MV-4-11 (cell line): ENCODE results near the gene SLN.
A peak's percentile ranks its signal among the peaks of the same experiment; 100 is the strongest.

ENCODE experiments used
- DNase-seq: peaks from one replicate; lab custom pipeline; 2025; lab: John Stamatoyannopoulos, UW

Gene SLN

DNA sequence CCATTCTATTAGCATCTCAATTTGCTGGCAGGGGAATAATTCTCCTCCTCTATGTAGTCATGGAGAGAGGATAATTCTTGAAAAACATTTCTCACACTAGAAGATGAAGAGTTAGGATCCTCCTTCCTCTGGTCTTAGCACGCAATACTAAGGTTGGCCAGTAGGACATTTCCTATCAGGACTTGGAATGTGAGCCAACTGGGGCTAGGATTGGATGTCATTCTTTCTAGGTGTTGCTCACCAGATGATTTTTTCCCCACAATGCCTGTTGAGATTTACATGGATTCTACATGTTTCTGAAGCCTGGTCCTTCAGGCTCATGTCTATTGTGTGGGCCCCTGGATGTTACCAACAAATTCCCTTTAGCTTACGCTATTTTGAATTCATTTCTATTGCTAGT is 28.0 kb downstream of the SLN start:
- DNase-seq, result no peak

DNA sequence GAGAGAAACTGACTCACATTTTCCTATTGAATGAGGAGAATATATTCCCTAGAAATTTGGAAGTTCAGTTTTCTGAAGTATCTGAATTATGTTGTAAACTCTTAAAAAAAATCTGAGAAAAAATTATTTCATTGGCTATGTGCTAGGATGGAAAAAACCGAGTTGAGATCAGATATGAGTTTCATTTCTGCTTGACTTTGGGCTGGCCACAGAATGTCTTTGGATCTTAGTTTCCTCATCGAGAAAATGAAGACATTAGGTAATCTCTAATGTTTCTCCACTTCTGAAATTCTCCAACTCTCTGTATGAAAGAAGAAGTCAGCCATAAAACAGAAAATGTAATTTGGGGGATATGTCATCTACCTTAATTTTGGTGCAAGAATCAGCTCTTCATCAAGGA is 28.8 kb downstream of the SLN start:
- peak; percentile 93 for DNase-seq

DNA sequence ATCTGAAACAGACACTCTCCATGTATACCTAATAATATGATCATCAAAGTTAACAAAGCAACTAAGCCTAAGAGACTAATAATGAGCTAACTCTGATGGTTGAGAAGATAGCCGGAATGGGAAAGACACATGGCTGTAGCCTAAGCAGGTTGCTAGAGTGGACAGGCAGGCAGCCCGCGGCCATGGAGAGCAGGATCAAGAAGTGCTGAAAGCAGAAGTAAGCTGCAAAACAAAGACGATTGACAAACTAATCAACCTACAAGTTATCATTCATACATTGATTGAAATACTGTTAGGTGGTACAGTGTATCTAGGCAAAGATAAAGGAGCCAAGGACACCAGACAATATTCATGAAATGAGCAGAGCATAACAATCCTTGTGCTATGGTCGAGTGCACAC is 29.3 kb downstream of the SLN start:
- peak; percentile 78 for DNase-seq

DNA sequence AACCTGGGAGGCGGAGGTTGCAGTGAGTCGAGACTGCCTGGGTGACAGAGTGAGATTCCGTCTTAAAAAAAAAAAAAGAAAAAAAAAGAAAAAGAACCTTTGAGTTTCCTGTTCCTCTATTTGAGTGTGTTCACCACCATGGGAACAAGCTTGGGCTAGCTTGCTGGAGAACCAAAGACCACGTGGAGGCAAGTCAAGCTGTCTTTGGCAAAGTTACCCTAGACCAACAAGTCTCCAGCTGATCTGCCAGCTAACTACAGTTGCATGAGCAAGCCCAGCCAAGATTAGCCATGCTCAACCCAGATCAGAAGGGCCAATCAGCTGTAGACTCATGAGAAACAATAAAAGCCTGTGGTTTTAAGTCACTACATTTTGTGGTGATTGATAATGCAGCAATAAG is 29.7 kb downstream of the SLN start:
- peak; percentile 89 for DNase-seq

DNA sequence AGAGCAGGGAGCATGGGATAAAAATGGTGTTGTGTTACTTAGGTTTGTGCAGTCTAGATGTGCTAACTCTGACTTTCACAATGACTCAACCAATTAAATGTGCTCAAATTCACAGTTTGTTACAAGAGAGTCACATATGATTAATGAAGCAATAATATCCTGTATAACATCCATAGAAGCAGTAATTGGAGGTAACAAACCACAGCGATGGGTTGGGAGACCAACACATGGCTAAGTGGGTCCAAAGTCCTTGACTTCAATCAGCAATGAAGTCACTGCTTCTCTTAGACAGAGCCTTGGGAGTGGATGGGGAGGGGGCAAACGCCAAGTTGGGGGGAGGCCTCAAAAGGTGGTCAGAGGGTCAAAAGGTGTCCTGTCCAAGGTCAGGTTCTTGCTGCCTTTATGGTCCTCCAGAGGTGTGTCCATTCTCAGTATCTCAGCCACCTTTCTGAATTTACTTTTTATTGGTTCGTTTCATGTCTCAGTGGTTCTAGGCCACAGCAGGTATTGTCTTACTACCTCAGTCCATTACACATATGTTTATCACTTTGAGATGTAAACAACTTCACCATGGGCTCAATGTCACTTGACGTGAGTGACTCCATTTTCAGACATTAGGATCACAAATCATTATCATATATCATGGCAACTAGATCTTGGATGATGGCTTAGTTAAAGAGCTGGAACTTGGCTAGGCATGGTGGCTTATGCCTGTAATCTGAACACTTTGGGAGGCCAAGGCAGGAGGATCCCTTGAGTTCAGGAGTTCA is 32.4 kb downstream of the SLN start:
- no peak for DNase-seq

DNA sequence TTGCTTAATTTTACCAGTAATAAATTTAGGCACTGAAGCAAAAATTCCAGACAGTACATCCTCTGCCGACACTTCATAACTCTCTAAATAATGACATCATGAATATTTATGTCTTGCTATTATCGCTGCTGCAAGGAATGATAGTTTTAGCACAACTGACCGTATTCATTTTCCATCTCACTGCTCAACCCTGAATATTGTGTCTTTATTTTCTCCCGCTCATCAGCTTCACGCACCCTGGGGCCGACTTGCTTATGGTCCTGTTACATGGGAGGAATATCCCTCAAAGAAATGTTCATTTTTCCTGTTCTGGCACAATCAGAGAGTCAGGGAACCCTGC is 33.3 kb downstream of the SLN start:
- DNase-seq, result no peak

DNA sequence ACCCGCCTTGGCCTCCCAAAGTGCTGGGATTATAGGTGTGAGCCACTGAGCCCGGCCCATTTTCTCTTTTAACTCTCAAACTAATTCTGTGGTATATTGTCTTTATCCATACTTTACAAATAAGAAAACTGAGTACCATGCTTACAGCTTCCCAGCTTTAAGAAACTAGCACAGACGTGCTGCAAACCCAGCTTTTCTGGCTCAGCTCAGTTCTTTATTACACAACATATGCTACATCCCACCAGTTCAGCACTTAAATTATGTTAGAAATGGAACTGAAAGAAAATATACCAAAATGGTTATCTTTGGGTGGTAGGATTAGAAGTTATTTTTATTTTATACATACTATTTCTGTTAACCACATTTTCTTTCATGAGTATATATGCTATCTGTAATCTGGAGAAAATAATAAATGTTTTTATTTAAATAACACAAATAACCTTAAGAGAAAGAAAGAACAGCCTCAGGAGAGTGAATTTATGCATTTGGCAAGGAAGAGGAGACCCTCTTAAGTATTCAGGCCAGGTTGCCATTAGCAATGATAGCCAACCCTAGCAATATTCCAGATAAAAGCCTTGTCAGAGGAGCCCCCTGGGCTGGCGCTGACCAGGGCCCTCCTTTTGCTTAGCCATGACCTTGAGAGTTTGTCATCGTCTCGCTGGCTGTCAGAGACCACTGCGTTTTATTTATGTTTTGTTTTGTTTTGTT is 33.8 kb downstream of the SLN start:
- DNase-seq, result no peak

DNA sequence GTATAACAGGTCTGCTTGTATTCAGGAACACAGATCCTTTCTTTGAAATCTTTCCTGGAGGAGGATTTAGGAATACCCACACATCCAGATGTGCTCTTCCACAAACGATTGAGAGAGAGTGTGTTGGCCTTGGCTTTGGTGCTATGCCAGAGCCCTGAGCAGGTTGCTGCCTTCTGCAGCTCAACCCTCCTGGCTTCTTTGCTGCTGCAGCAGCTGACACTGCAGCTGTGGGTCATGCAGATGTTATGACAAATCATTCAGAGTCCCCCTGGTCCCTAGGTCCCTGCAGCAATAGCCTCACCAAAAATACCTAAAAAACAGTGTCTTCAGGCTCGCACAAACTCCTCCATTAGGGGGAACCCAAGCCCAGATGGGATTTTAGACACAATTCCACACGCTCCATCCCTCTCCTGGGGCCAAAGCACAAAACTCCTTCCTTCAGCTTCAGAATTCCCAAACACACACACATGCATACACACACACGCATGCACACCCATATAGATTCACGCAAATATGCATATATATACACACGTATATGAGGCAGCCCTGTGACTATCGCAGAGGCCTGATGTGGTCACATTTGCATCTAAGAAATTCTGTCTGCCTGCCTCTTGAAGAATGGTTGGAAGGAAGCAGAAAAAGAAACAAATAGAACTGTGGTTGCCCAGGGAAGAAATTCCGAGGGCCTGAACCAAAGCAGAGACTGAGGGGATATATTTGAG is 35.4 kb downstream of the SLN start:
- DNase-seq, result no peak

DNA sequence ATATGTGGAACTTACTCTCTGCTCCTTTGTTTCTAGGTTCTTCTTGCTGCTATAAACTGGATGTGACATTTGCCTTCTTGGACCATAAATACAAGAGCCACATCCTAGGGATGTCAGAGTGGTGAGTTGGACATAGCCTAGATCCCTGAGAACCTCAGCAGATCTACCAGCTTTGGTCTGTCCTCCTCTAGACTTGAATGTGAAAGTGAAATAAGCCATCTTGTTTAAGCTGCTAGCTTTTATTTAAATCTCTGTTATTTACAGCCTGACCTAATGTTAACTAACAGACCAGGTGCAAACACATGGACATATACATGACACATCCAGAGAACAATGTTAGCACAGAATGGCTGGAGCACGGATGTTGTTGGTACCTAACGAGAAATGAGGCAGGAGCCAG is 36.0 kb downstream of the SLN start:
- DNase-seq, result no peak

DNA sequence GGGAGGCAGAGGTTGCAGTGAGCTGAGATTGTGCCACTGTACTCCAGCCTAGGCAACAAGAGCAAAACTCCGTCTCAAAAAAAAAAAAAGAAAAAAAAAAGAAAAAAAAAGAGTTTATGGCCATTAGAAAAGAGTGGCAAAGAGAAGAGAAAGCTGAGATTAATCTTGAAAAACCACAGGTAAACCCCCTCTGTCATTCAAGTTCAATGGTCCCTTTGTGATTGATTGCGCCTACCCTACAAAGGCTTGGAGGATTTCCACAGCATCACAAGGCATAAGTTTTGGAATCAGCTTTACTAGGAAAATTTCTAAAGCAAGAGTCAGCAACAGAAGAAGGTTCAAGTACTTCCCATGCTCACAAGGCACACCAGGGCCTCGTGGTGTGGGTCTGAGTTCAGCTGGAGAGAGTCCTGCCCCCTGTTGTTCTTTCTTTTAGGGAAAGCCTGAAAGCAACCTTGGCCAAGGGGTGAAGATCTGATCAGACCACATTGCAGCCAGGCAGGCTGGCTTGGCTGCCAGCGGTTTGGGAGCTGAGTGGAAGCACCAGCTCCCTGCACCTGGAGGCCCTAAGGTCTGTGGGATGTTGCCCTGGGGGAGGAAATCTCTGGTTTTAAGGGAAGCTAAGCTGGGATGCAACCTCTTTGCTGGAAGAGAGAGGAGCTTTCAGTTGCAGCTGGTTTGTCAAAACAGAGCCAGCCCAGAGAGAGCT is 41.8 kb downstream of the SLN start:
- DNase-seq, result no peak

DNA sequence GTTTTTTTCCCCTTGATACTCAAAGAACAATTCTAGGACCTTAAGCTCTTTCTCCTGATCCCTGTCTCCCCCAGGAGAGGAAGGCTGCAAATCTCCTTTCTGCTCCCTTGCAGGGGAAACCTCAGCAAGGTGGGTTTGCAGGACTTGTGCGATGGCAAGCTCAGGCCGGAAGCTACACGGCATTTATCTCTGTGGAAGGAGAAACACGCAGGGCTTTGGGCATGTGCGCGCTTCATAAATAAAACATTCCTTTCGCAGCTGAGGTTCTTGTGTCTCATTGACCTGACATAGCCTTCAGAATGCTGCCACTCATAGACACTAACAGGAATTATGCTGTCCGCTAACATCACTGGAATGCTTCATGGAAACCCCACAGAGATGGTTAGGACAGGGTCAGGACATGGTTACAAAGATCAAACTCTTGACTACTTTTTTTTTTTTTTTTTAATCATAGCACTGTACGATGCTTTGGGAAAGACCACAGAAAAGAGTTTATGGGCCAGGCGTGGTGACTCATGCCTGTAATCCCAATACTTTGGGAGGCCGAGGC is 42.6 kb downstream of the SLN start:
- no peak for DNase-seq

DNA sequence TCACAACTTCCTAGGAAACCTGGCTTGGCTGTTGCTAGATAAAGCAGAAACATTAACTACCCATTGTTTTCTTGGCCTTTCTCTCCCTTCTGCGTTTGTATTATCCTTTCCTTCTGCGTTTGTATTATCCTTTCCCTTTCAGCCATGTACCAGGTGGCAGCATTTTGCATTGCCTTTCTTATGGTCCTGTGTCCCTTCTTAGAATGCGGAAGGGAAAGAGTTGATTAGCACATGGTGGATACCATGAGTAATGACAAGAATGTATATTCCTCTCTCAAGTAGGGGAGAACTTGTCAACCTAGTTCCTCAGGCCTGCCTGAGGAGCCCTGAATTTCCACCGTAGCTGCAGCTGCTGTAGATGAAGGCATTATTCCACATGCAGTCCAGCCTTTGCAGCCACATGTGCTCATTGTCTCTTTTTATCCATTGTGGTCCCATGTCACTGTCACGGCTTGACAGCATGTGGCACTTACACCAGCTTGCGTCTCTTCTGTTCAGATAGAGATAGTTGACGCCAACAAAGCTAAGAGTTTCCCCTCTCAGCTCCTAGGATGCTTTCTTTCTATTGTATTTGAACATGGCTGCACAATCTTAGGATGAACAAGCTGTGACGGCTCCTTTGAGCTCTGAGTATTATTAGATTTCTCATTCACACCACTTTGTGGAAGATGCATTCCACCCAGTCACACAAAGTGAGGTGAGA is 44.8 kb downstream of the SLN start:
- DNase-seq, result no peak

DNA sequence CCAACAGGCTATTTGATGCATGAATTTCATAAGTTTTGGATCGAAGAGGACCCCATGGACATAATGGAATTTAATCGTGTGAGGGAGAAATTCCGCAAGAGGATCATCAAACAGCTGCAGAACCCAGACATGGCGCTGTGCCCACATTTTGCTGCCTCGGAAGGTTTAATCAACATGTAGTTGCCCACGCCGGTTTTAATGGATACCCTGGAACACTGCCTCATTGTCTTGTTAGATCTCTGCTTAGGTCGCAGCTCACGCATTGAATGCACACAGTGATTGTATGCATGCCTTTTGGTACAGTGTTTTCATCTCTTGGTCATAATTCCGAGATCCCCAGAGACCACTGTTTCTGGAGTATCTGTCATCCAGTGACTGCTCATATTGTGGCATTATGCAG is 46.8 kb downstream of the SLN start:
- no peak for DNase-seq

DNA sequence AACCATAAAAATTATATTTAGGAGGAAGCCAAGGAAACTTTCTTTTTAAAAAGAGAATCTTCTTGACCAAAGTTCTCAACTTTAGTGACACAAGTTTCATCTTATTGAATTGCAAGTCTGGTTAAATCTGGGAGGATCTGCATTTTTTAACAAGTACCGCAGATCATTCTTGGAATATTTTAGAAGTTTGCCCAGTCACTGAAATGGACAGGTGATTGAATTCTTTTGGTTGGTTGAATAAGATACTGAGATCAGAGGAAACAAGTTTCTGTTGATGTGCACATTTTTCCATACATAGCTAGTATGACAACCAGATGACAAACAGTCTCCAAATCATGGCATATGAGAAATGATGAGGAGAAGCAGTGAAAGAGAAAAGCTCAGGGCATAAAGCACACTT is 50.2 kb downstream of the SLN start:
- DNase-seq, result no peak

DNA sequence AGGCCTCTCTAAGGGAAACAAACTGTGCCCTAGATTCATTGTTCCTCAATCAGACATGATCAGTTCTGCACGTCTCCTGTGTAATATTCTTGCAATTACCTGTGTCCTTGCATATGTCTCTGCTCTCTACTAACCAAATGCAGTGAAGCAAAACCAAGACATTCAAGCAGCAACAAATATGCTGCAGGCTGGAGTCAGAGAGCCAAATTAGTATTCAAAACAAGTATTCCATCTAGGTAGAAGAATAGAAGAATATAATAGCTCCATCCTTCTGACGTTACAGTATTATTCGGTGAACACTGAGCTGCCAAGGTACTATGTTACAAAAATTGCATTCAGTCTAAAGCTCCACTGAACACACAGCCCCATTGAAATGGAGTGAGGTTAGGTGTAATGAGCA is 51.8 kb downstream of the SLN start:
- DNase-seq, result no peak

DNA sequence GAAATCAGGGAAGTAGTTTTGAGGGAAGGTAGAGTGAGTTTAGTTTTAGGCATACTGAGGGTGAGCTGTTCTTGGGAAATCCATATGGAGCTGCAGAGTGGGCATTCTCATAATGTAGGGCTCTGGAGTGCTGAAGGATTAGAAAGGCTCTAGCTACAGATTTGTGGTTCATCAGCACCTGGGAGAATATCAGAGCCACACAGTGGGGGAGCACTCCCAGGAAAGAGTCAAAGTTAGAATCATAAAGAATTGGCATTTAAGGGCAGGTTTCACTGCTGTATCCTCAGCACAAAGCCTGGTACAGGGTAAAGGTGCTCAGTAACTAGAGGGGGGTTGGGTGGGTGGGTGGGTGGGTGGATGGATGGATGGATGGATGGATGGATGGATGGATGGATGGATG is 52.5 kb downstream of the SLN start:
- DNase-seq, result no peak
